ENCODE measurements around the gene FKBP2. TPM values are rescaled to one million over a fixed set of nuclear protein-coding genes. Genes with fewer than 3 reads are reported as not detected.
A peak's percentile ranks its signal among the peaks of the same experiment; 100 is the strongest.

Gene FKBP2
- total and polyA plus RNA-seq, 2 of the 13 experiments (the other 11 are each of a cell fraction or from before 2014, with no cell fraction given), result 30.1 to 53.3 TPM

DNA sequence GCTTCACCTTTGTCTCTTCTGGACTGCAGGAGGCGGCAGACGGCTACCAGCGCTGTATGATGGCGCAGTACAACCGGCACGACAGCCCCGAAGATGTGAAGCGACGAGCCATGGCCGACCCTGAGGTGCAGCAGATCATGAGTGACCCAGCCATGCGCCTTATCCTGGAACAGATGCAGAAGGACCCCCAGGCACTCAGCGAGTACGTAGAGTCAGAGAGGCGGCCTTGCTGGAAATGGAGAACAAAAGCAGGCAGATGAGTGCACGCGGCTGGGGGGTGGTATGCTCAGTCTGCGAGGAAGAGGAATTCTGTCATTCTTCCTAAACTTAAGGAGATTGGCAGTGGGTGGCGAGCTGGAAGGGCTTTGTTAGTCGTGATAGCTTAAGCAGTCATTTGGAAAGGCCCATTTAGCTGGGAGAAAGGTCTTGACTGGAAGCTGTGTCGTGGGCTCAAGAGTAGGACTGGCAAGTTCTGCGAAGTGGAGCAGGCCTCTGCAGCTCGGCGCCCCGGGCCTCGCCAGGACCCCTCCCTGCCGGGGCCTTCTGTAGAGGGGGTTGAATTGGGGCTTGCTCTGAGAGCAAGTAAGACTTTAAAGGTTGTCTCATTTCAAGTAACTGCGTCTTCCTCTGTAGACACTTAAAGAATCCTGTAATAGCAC lies 37.3 kb upstream of the FKBP2 start:
- H3K4me1 ChIP-seq (ENCODE audit: insufficient read depth, low read length), result peaks cover 17% of the 10 kb centered on the region
- H2AFZ ChIP-seq (ENCODE audit: low read length), result no peak overlapping the region
- no peak for ATAC-seq
- no peak overlapping the region for H3K4me2 ChIP-seq (ENCODE audit: low read depth, low read length)
- no peak for DNase-seq (ENCODE audit: low spot score)
- ChIA-PET CTCF (ENCODE audit: low intra/inter-chr PET ratio, low total read pairs) (interaction anchor here (1.7 kb wide), 1 partner anchor 101 kb away, joined by 7 read pairs; no protein-coding TSS in a partner anchor), POLR2A (interaction anchor here (1.6 to 3.8 kb wide), 3 partner anchors 18 to 38 kb away, joined by 5 to 18 read pairs (median 6); partner anchors contain the start of genes FKBP2, NUDT22, STIP1 and TRPT1)
- H3K79me2 ChIP-seq (ENCODE audit: insufficient read depth, low read length), result no peaks in the 10 kb centered on the region
- H3K27ac ChIP-seq (ENCODE audit: extremely low read length, insufficient read depth, low read length), result no peak overlapping the region
- peaks cover 36 to 47% of the 10 kb centered on the region in 2 experiments for H3K36me3 ChIP-seq (replicated peaks in 1 of 2; ENCODE audit: control insufficient read depth in 1 of 2, insufficient read depth in 2 of 2, low read length in 2 of 2)
- 98% methylated on average over 27 of the region's 27 CpGs for WGBS (ENCODE audit: low lambda C conversion rate)
- no peak for FAIRE-seq
- TF ChIP-seq TCF12 (IDR thresholded peaks at IDR 0.05), result no peak
- no peak for TF ChIP-seq TCF12 (CRISPR knock-in tag; IDR thresholded peaks at IDR 0.05)
- TF ChIP-seq POLR2A (IDR thresholded peaks at IDR 0.05; ENCODE audit: insufficient read depth in 1 of 2, low read depth in 2 of 2, low read length in 2 of 2), result 0 out of 4 replicates have a peak, but pooled peaks of 1 of the 2 experiments have one; percentile 8
- no TSS peak for BruUV-seq (replicated peaks)
- no peaks in the 10 kb centered on the region for H3K27me3 ChIP-seq (ENCODE audit: control insufficient read depth in 1 of 2, insufficient read depth in 2 of 2, low read length in 2 of 2)
- 0 out of 2 replicates have a peak, but pooled peaks cover 2% of the 10 kb centered on the region for H4K20me1 ChIP-seq (ENCODE audit: insufficient read depth, low read length)
- no peak overlapping the region for H3K4me3 ChIP-seq (replicated peaks in 1 of 3; ENCODE audit: insufficient read depth in 1 of 3, low read depth in 2 of 3, low read length in 3 of 3)
- no peaks in the 10 kb centered on the region for H3K9me3 ChIP-seq (ENCODE audit: low read length)
- H3K9ac ChIP-seq (ENCODE audit: insufficient read depth, low read depth, low read length), result no peak overlapping the region
- in situ Hi-C loops (cut with HindIII; ENCODE audit: extremely low pct_ligation_motif_present, low pct_unique_long_range_greater_than_20kb) (no loop called here), intact Hi-C loops (cut with micrococcal nuclease; ENCODE audit: unreplicated experiment) (no loop called here)

DNA sequence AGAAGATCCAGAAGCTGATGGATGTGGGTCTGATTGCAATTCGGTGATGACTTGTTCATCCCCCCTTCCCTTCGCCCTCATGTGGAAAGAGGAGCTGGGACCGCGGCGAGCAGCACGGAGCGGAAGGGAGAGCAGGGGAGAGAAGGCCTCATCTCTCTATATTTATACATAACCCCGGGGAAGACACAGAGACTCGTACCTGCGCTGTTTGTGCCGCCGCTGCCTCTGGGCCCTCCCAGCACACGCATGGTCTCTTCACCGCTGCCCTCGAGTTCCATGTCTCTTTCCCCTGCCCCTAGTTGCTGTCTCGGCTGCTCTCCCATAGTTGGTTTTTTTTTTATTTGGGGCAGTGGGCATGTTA lies 36.8 kb upstream of the FKBP2 start:
- Histone ChIP-seq H3K36me3 (replicated peaks in 1 of 2; ENCODE audit: control insufficient read depth in 1 of 2, insufficient read depth in 2 of 2, low read length in 2 of 2) (peaks cover 36 to 45% of the 10 kb centered on the region in 2 experiments), H3K4me1 (ENCODE audit: insufficient read depth, low read length) (peaks cover 17% of the 10 kb centered on the region), H4K20me1 (ENCODE audit: insufficient read depth, low read length) (0 out of 2 replicates have a peak, but pooled peaks cover 2% of the 10 kb centered on the region), H3K27ac (ENCODE audit: extremely low read length, insufficient read depth, low read length) (no peak overlapping the region), H3K79me2 (ENCODE audit: insufficient read depth, low read length) (no peaks in the 10 kb centered on the region), H3K4me2 (ENCODE audit: low read depth, low read length) (no peak overlapping the region), H3K4me3 (replicated peaks in 1 of 3; ENCODE audit: insufficient read depth in 1 of 3, low read depth in 2 of 3, low read length in 3 of 3) (no peak overlapping the region), H3K9me3 (ENCODE audit: low read length) (no peaks in the 10 kb centered on the region), H2AFZ (ENCODE audit: low read length) (no peak overlapping the region), H3K27me3 (ENCODE audit: control insufficient read depth in 1 of 2, insufficient read depth in 2 of 2, low read length in 2 of 2) (no peaks in the 10 kb centered on the region), H3K9ac (ENCODE audit: insufficient read depth, low read depth, low read length) (no peak overlapping the region)
- ATAC-seq (no peak), DNase-seq (ENCODE audit: low spot score) (no peak), FAIRE-seq (no peak)
- ChIA-PET POLR2A (interaction anchor here (0.8 to 3.8 kb wide), 10 partner anchors 13 to 128 kb away, joined by 3 to 18 read pairs (median 5); partner anchors contain the start of genes CATSPERZ, FKBP2, NUDT22 and STIP1), CTCF (ENCODE audit: low intra/inter-chr PET ratio, low total read pairs) (interaction anchor here (1.3 to 1.7 kb wide), 2 partner anchors 97 to 100 kb away, joined by 6 to 7 read pairs; partner anchors contain the start of gene CATSPERZ)
- TSS peak; percentile 57 for BruUV-seq (replicated peaks)
- 98% methylated on average over 16 of the region's 16 CpGs for WGBS (ENCODE audit: low lambda C conversion rate)
- in situ Hi-C loops (cut with HindIII; ENCODE audit: extremely low pct_ligation_motif_present, low pct_unique_long_range_greater_than_20kb) (no loop called here), intact Hi-C loops (cut with micrococcal nuclease; ENCODE audit: unreplicated experiment) (no loop called here)
- TF ChIP-seq KMT2A (CRISPR knock-in tag; IDR thresholded peaks at IDR 0.05) (no peak), ZSCAN30 (CRISPR knock-in tag; IDR thresholded peaks at IDR 0.05) (no peak), ZNF616 (CRISPR knock-in tag; IDR thresholded peaks at IDR 0.05; ENCODE audit: low read depth) (no peak), ISL2 (CRISPR knock-in tag; IDR thresholded peaks at IDR 0.05) (no peak), ZNF484 (CRISPR knock-in tag; IDR thresholded peaks at IDR 0.05; ENCODE audit: borderline replicate concordance, low read depth) (no peak), RFXAP (CRISPR knock-in tag; IDR thresholded peaks at IDR 0.05; ENCODE audit: borderline replicate concordance) (no peak), TCF7L2 (IDR thresholded peaks at IDR 0.05; ENCODE audit: low read depth, low read length) (no peak), NFE2 (CRISPR knock-in tag; IDR thresholded peaks at IDR 0.05) (no peak), TEAD2 (CRISPR knock-in tag; IDR thresholded peaks at IDR 0.05) (no peak), ZNF619 (CRISPR knock-in tag; IDR thresholded peaks at IDR 0.05) (no peak), ZNF703 (CRISPR knock-in tag; IDR thresholded peaks at IDR 0.05; ENCODE audit: borderline replicate concordance) (no peak)
- TF ChIP-seq, protein P1, sequence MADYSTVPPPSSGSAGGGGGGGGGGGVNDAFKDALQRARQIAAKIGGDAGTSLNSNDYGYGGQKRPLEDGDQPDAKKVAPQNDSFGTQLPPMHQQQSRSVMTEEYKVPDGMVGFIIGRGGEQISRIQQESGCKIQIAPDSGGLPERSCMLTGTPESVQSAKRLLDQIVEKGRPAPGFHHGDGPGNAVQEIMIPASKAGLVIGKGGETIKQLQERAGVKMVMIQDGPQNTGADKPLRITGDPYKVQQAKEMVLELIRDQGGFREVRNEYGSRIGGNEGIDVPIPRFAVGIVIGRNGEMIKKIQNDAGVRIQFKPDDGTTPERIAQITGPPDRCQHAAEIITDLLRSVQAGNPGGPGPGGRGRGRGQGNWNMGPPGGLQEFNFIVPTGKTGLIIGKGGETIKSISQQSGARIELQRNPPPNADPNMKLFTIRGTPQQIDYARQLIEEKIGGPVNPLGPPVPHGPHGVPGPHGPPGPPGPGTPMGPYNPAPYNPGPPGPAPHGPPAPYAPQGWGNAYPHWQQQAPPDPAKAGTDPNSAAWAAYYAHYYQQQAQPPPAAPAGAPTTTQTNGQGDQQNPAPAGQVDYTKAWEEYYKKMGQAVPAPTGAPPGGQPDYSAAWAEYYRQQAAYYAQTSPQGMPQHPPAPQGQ (CRISPR knock-in tag; IDR thresholded peaks at IDR 0.05; ENCODE audit: borderline replicate concordance), result no peak
- TF ChIP-seq, protein P2, sequence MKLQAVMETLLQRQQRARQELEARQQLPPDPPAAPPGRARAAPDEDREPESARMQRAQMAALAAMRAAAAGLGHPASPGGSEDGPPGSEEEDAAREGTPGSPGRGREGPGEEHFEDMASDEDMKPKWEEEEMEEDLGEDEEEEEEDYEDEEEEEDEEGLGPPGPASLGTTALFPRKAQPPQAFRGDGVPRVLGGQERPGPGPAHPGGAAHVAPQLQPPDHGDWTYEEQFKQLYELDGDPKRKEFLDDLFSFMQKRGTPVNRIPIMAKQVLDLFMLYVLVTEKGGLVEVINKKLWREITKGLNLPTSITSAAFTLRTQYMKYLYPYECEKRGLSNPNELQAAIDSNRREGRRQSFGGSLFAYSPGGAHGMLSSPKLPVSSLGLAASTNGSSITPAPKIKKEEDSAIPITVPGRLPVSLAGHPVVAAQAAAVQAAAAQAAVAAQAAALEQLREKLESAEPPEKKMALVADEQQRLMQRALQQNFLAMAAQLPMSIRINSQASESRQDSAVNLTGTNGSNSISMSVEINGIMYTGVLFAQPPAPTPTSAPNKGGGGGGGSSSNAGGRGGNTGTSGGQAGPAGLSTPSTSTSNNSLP (IDR thresholded peaks at IDR 0.05; ENCODE audit: low read depth, low read length), result no peak

All from HepG2 (cell line).